D721Med (cell line): ENCODE data around the gene CDC27.

ENCODE experiments used
- DNase-seq: peaks from one replicate; pipeline ENCODE4 v3.0.0; 2011; ENCODE audit warnings: low spot score; ENCODE audit not compliant: insufficient read length
- FAIRE-seq: peaks from 2 replicates; lab custom pipeline; 2011; peaks lifted over from hg19 to GRCh38; lab: Jason Lieb, UNC
- CTCF ChIP-seq: IDR thresholded peaks from 2 replicates; pipeline ENCODE4 v1.5.1; 2012; ENCODE audit warnings: mild to moderate bottlenecking, control low read depth; ENCODE audit not compliant: insufficient read depth; ENCODE audit errors: missing control alignments

Gene CDC27

GRCh38 chr17:47203984-47204721, 15.1 kb upstream of the CDC27 start:
- DNase-seq (no peak), FAIRE-seq (no peak)
- no peak for TF ChIP-seq CTCF

- FAIRE-seq (no peak), DNase-seq (no peak)
- no peak for TF ChIP-seq CTCF
These were observed 12.1 kb upstream of the CDC27 start for GRCh38 chr17:47201166-47201565.

GRCh38 chr17:47200325-47200664, 11.2 kb upstream of the CDC27 start:
- DNase-seq, result no peak
- FAIRE-seq, result no peak
- TF ChIP-seq CTCF, result no peak

- DNase-seq (no peak), FAIRE-seq (no peak)
- TF ChIP-seq CTCF, result no peak
These were observed 10.7 kb upstream of the CDC27 start for GRCh38 chr17:47199627-47200324.

- no peak for TF ChIP-seq CTCF
- DNase-seq (no peak), FAIRE-seq (no peak)
These were observed 8.7 kb upstream of the CDC27 start for GRCh38 chr17:47197821-47198220.

GRCh38 chr17:47193931-47194511, 4.9 kb upstream of the CDC27 start:
- DNase-seq (no peak), FAIRE-seq (no peak)
- TF ChIP-seq CTCF, result no peak

- TF ChIP-seq CTCF, result no peak
- FAIRE-seq, result no peak
- DNase-seq, result no peak
These were observed 3.5 kb upstream of the CDC27 start for GRCh38 chr17:47192554-47192953.
